WERI-Rb-1 (cell line): Measurements from ENCODE around the gene GYPC.
"Not testable (repeated sequence)": the region's sequence is repeated elsewhere in the genome, so short reads cannot be mapped to it uniquely, and the experiment has no call there.

Source experiments
- DNase-seq: peaks from one replicate; pipeline ENCODE4 v3.0.0-alpha.2; 2020
- H3K27ac ChIP-seq: fragments of 250-450 bp; sonication (Bioruptor Pico); 2 replicates; pipeline ENCODE4 v1.5.1; 2020; ENCODE audit warnings: mild to moderate bottlenecking, moderate library complexity
- H3K27me3 ChIP-seq: fragments of 250-450 bp; sonication (Bioruptor Pico); 2 replicates; pipeline ENCODE4 v1.5.1; 2021; ENCODE audit warnings: mild to moderate bottlenecking, low read depth, moderate library complexity; ENCODE audit not compliant: insufficient read depth, severe bottlenecking
- H3K36me3 ChIP-seq: fragments of 250-450 bp; sonication (Bioruptor Pico); 2 replicates; pipeline ENCODE4 v1.5.1; 2020; ENCODE audit warnings: mild to moderate bottlenecking, moderate library complexity
- H3K4me3 ChIP-seq: 2 replicates; pipeline ENCODE4 v1.5.1; 2011; ENCODE audit warnings: low read depth, mild to moderate bottlenecking, control low read depth, low read length
- H3K9me3 ChIP-seq: fragments of 250-450 bp; sonication (Bioruptor Pico); 2 replicates; pipeline ENCODE4 v1.5.1; 2021; ENCODE audit warnings: mild to moderate bottlenecking, moderate library complexity; ENCODE audit not compliant: severe bottlenecking
- CTCF ChIP-seq: IDR thresholded peaks from 2 replicates; pipeline ENCODE4 v1.5.1; 2011; ENCODE audit warnings: low read depth, mild to moderate bottlenecking, control low read depth, inconsistent platforms, low read length

The GYPC gene

DNA sequence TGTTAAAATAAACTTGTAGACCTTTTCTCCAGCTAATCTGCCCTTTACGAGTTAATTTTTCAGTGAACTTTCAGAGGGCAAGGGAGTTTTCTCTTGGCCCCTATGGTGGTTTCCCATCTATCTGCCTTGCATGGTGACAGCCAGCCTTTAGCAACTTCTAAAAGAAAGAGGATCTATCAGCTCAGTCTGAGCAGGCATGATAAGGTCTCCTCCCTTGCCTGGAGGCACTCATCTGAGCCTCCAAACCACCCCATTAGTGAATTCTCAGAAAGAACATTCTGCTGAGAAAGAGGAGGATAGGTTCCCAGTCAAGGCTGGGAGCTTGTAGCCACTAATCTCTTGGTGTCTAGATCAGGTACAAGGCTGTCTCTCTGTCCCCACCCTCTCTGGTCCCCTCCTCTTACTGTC, 10.7 kb upstream of the GYPC start:
- Histone ChIP-seq H3K27ac (no peak overlapping the region), H3K4me3 (no peak overlapping the region), H3K27me3 (peaks cover 26% of the 10 kb centered on the region), H3K9me3 (no peaks in the 10 kb centered on the region), H3K36me3 (no peaks in the 10 kb centered on the region)
- DNase-seq, result no peak
- TF ChIP-seq CTCF, result no peak

- no peak for TF ChIP-seq CTCF
- Histone ChIP-seq H3K27ac (no peak overlapping the region), H3K4me3 (no peak overlapping the region), H3K9me3 (no peaks in the 10 kb centered on the region), H3K27me3 (peaks cover 23% of the 10 kb centered on the region), H3K36me3 (no peaks in the 10 kb centered on the region)
- no peak for DNase-seq
Measured at GRCh38 chr2:126646026-126646425, 9.9 kb upstream of the GYPC start.

- not testable (repeated sequence) for H3K36me3 ChIP-seq, H3K9me3 ChIP-seq, H3K4me3 ChIP-seq, H3K27ac ChIP-seq, DNase-seq
- H3K27me3 ChIP-seq, result peaks cover 22% of the 10 kb centered on the region
Measured at GRCh38 chr2:126647714-126648344, 8.1 kb upstream of the GYPC start.

- H3K27ac ChIP-seq, H3K4me3 ChIP-seq, DNase-seq, H3K36me3 ChIP-seq, H3K9me3 ChIP-seq: not testable (repeated sequence)
- H3K27me3 ChIP-seq, result peaks cover 27% of the 10 kb centered on the region
Measured at GRCh38 chr2:126648345-126648786, 7.6 kb upstream of the GYPC start.

GRCh38 chr2:126649101-126649500, 6.9 kb upstream of the GYPC start:
- no peaks in the 10 kb centered on the region for H3K9me3 ChIP-seq
- H3K27me3 ChIP-seq, result peaks cover 29% of the 10 kb centered on the region
- DNase-seq, result no peak
- H3K27ac ChIP-seq, result no peak overlapping the region
- no peaks in the 10 kb centered on the region for H3K36me3 ChIP-seq
- no peak for TF ChIP-seq CTCF
- no peak overlapping the region for H3K4me3 ChIP-seq

- DNase-seq, result no peak
- peaks cover 35% of the 10 kb centered on the region for H3K27me3 ChIP-seq
- no peak overlapping the region for H3K27ac ChIP-seq
- H3K36me3 ChIP-seq, result no peaks in the 10 kb centered on the region
- no peaks in the 10 kb centered on the region for H3K9me3 ChIP-seq
- no peak for TF ChIP-seq CTCF
- H3K4me3 ChIP-seq, result no peak overlapping the region
Measured at GRCh38 chr2:126650994-126651393, 5.0 kb upstream of the GYPC start.

- TF ChIP-seq CTCF, result no peak
Measured at GRCh38 chr2:126652323-126652891, 3.6 kb upstream of the GYPC start.

More at GRCh38 chr2:126652323-126652891, 3.6 kb upstream of the GYPC start:
- Histone ChIP-seq H3K27ac (no peak overlapping the region), H3K27me3 (peaks cover 47% of the 10 kb centered on the region), H3K9me3 (no peaks in the 10 kb centered on the region), H3K36me3 (no peaks in the 10 kb centered on the region), H3K4me3 (no peak overlapping the region)
- DNase-seq, result no peak
